ENCODE measurements around the gene NT5DC2.
A peak's percentile ranks its signal among the peaks of the same experiment; 100 is the strongest.

Gene NT5DC2

DNA sequence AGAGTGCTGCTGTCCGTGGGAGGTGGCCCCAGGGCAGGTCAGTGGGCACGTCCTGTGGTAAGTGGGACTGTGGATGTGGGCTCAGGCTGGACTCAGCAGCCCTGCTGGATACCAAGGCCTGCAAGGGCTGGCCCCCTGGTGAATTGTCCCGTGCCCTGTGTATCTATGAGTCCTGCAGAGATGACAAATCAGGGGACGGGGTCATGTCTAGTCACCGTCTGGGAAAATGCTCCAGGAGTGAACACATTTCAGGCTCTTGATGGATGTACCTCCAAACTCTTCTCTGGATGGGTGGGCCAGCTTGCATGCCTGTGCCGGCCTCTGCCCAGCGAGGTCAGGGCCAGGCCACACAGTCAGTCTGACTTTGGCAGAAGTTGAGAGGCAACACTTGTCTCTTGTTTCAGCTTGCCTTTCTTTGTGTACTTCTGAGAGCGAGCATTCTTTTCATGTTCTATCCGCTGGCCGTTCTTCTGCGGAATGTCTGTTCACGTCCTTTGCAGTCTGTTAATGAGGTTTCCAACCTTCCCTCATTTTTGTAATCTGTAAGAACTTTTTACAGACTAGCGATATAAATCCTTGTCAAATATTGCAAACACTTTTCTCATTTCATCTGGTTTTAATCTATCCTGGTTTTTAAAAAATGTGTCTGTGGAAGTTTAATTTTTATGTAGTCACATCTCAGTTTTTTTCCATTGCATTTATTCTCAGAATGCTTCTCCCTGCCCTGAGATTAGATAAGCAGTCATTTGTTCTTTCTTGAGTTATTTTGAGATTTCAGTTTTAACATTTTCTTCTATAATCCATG lies 49.9 kb downstream of the NT5DC2 start:
- Histone ChIP-seq H3K4me2 (ENCODE audit: low read length, poor library complexity, severe bottlenecking) (no peak overlapping the region), H2BK120ac (ENCODE audit: low read depth, low read length) (no peak overlapping the region), H2BK15ac (ENCODE audit: low read depth, poor library complexity, severe bottlenecking) (no peak overlapping the region), H4K91ac (ENCODE audit: low read length) (no peak overlapping the region), H3K23ac (ENCODE audit: low read length in 2 of 2) (no peak overlapping the region), H3K9ac (ENCODE audit: low read length) (peak overlapping the region; percentile 30), H3K36me3 (ENCODE audit: control insufficient read depth in 1 of 2, insufficient read depth in 2 of 2, low read depth in 1 of 2, low read length in 2 of 2) (peaks cover 79 to 96% of the 10 kb centered on the region in 2 experiments), H3K27me3 (ENCODE audit: control insufficient read depth in 1 of 2, insufficient read depth in 1 of 2, low read length in 2 of 2) (no peaks in the 10 kb centered on the region), H3K18ac (ENCODE audit: low read depth in 1 of 2, low read length in 2 of 2) (no peak overlapping the region), H2AK5ac (ENCODE audit: low read length, severe bottlenecking) (no peak overlapping the region), H3K27ac (ENCODE audit: low read length, poor library complexity, severe bottlenecking) (no peak overlapping the region), H3K4me1 (ENCODE audit: control insufficient read depth, insufficient read depth, low read depth, low read length) (peaks cover 9% of the 10 kb centered on the region), H2BK12ac (ENCODE audit: low read length in 2 of 2) (no peak overlapping the region), H3K9me3 (ENCODE audit: control insufficient read depth, low read length) (no peaks in the 10 kb centered on the region), H3K4me3 (ENCODE audit: insufficient read depth in 1 of 2, low read depth in 1 of 2, low read length in 2 of 2) (no peak overlapping the region), H3K79me1 (replicated peaks; ENCODE audit: low read length, poor library complexity, severe bottlenecking) (peaks cover 48% of the 10 kb centered on the region), H4K8ac (ENCODE audit: low read length) (no peak overlapping the region), H2BK5ac (ENCODE audit: low read depth, low read length, poor library complexity, severe bottlenecking) (no peak overlapping the region), H3K14ac (ENCODE audit: low read length in 2 of 2) (no peak overlapping the region), H2AFZ (ENCODE audit: low read depth, low read length) (no peak overlapping the region), H3K4ac (ENCODE audit: low read depth in 1 of 2, low read length in 2 of 2) (no peak overlapping the region)
- DNase-seq = no peak
- WGBS = 89% methylated on average over 12 of the region's 13 CpGs

DNA sequence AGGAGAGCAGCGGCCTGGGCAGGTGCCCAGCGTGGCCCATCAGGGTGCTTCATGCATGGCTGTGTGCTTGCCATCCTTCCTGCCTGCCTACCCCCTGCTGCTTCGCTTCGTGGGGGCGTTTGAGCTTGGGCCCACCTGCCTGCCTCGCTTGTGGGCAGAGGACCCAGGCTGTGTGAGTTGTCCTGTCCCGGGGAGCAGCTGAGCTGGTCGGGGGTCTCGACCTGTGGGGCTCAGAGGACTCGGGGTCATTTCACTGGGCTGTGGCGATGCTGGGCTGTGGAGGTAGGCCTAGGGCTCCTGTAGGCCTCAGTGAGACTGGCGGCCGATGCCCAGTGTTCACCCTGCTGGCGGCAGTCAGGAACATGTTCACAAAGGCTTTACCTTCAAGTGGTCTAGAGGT lies 50.6 kb downstream of the NT5DC2 start:
- no peaks in the 10 kb centered on the region for H3K27me3 ChIP-seq (ENCODE audit: control insufficient read depth in 1 of 2, insufficient read depth in 1 of 2, low read length in 2 of 2)
- 91% methylated on average over 14 of the region's 14 CpGs for WGBS
- no peak overlapping the region for H2BK5ac ChIP-seq (ENCODE audit: low read depth, low read length, poor library complexity, severe bottlenecking)
- no peak overlapping the region for H2BK12ac ChIP-seq (ENCODE audit: low read length in 2 of 2)
- H3K4me2 ChIP-seq (ENCODE audit: low read length, poor library complexity, severe bottlenecking) = no peak overlapping the region
- H3K79me1 ChIP-seq (replicated peaks; ENCODE audit: low read length, poor library complexity, severe bottlenecking) = peaks cover 47% of the 10 kb centered on the region
- H3K14ac ChIP-seq (ENCODE audit: low read length in 2 of 2) = no peak overlapping the region
- H3K9ac ChIP-seq (ENCODE audit: low read length) = peak overlapping the region; percentile 30
- H3K9me3 ChIP-seq (ENCODE audit: control insufficient read depth, low read length) = no peaks in the 10 kb centered on the region
- H2BK120ac ChIP-seq (ENCODE audit: low read depth, low read length) = no peak overlapping the region
- H3K23ac ChIP-seq (ENCODE audit: low read length in 2 of 2) = no peak overlapping the region
- H3K18ac ChIP-seq (ENCODE audit: low read depth in 1 of 2, low read length in 2 of 2) = no peak overlapping the region
- H2AK5ac ChIP-seq (ENCODE audit: low read length, severe bottlenecking) = no peak overlapping the region
- H4K8ac ChIP-seq (ENCODE audit: low read length) = no peak overlapping the region
- H3K4me1 ChIP-seq (ENCODE audit: control insufficient read depth, insufficient read depth, low read depth, low read length) = peaks cover 9% of the 10 kb centered on the region
- H3K36me3 ChIP-seq (ENCODE audit: control insufficient read depth in 1 of 2, insufficient read depth in 2 of 2, low read depth in 1 of 2, low read length in 2 of 2) = peaks cover 81 to 96% of the 10 kb centered on the region in 2 experiments
- H2AFZ ChIP-seq (ENCODE audit: low read depth, low read length) = no peak overlapping the region
- H3K4ac ChIP-seq (ENCODE audit: low read depth in 1 of 2, low read length in 2 of 2) = no peak overlapping the region
- peak overlapping the region; percentile 30 for H4K91ac ChIP-seq (ENCODE audit: low read length)
- no peak overlapping the region for H3K4me3 ChIP-seq (ENCODE audit: insufficient read depth in 1 of 2, low read depth in 1 of 2, low read length in 2 of 2)
- DNase-seq = no peak
- no peak overlapping the region for H3K27ac ChIP-seq (ENCODE audit: low read length, poor library complexity, severe bottlenecking)
- H2BK15ac ChIP-seq (ENCODE audit: low read depth, poor library complexity, severe bottlenecking) = no peak overlapping the region

DNA sequence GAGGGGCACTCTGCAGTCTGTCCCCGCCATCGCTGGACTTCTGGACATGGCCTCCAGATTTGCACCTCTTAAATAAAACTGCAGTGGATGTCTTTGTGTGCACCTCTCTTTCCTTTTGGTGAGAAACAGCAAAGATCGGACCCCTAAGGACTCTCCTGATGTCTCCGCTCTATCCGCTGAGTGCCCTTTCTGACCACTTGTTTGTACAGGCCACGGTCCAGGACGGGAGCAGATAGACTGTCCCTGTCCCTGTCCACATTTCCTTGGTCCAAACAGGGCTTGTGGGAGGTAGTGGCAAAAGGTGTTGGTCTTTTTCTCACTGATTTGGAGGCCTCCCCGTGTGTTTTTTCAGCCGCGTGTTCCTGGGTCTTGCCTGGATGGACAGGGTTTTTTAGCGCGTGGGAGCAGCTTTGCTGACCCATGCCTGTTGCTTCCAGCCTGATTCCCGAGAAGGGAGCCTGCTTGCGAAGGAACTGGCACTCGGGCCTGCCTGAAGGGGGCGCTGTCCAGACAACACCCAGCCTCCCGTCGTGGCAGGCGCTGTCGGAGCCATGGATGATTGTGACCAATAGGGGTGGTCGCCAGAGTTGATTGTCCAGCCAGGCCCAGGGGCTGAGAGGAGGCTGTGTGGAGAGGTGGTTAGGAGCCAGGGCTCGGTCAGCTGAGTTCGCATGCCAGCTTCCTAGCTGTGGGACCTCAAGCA lies 51.7 kb downstream of the NT5DC2 start:
- H3K9ac ChIP-seq (ENCODE audit: low read length) = no peak overlapping the region
- H3K9me3 ChIP-seq (ENCODE audit: control insufficient read depth, low read length) = no peaks in the 10 kb centered on the region
- H3K4me3 ChIP-seq (ENCODE audit: insufficient read depth in 1 of 2, low read depth in 1 of 2, low read length in 2 of 2) = no peak overlapping the region
- no peak overlapping the region for H2AK5ac ChIP-seq (ENCODE audit: low read length, severe bottlenecking)
- no peak overlapping the region for H3K14ac ChIP-seq (ENCODE audit: low read length in 2 of 2)
- H4K91ac ChIP-seq (ENCODE audit: low read length) = no peak overlapping the region
- H4K8ac ChIP-seq (ENCODE audit: low read length) = no peak overlapping the region
- H3K18ac ChIP-seq (ENCODE audit: low read depth in 1 of 2, low read length in 2 of 2) = no peak overlapping the region
- no peaks in the 10 kb centered on the region for H3K27me3 ChIP-seq (ENCODE audit: control insufficient read depth in 1 of 2, insufficient read depth in 1 of 2, low read length in 2 of 2)
- no peak overlapping the region for H2AFZ ChIP-seq (ENCODE audit: low read depth, low read length)
- H3K27ac ChIP-seq (ENCODE audit: low read length, poor library complexity, severe bottlenecking) = no peak overlapping the region
- H3K4ac ChIP-seq (ENCODE audit: low read depth in 1 of 2, low read length in 2 of 2) = no peak overlapping the region
- H3K23ac ChIP-seq (ENCODE audit: low read length in 2 of 2) = no peak overlapping the region
- H3K4me2 ChIP-seq (ENCODE audit: low read length, poor library complexity, severe bottlenecking) = no peak overlapping the region
- no peak overlapping the region for H2BK120ac ChIP-seq (ENCODE audit: low read depth, low read length)
- H2BK5ac ChIP-seq (ENCODE audit: low read depth, low read length, poor library complexity, severe bottlenecking) = no peak overlapping the region
- H2BK12ac ChIP-seq (ENCODE audit: low read length in 2 of 2) = no peak overlapping the region
- DNase-seq = peak; percentile 23
- WGBS = 89% methylated on average over 23 of the region's 23 CpGs
- peaks cover 56% of the 10 kb centered on the region for H3K79me1 ChIP-seq (replicated peaks; ENCODE audit: low read length, poor library complexity, severe bottlenecking)
- H3K4me1 ChIP-seq (ENCODE audit: control insufficient read depth, insufficient read depth, low read depth, low read length) = peaks cover 9% of the 10 kb centered on the region
- H3K36me3 ChIP-seq (ENCODE audit: control insufficient read depth in 1 of 2, insufficient read depth in 2 of 2, low read depth in 1 of 2, low read length in 2 of 2) = peaks cover 81 to 96% of the 10 kb centered on the region in 2 experiments
- H2BK15ac ChIP-seq (ENCODE audit: low read depth, poor library complexity, severe bottlenecking) = no peak overlapping the region
